Measurements from ENCODE around the gene SMCO2. TPM values are rescaled to one million over a fixed set of nuclear protein-coding genes. Genes with fewer than 3 reads are reported as not detected.

SMCO2 gene
- total and polyA plus RNA-seq, 2 of the 13 experiments (the other 11 are each of a cell fraction or from before 2014, with no cell fraction given) = 0.15 TPM; not detected in 1

GRCh38 chr12:27550653-27550975, 104.1 kb downstream of the SMCO2 start:
- intact Hi-C loops (cut with micrococcal nuclease; ENCODE audit: unreplicated experiment) (loop anchor here (10.0 kb wide), 1 partner anchor 154 kb away; no protein-coding TSS in a partner anchor), in situ Hi-C loops (cut with HindIII; ENCODE audit: extremely low pct_ligation_motif_present, low pct_unique_long_range_greater_than_20kb) (no loop called here)
- ATAC-seq = no peak
- peak; percentile 4 for FAIRE-seq
- Histone ChIP-seq H3K36me3 (replicated peaks in 1 of 2; ENCODE audit: control insufficient read depth in 1 of 2, insufficient read depth in 2 of 2, low read length in 2 of 2) (no peaks in the 10 kb centered on the region), H3K4me1 (ENCODE audit: insufficient read depth, low read length) (peaks cover 82% of the 10 kb centered on the region), H3K27ac (ENCODE audit: extremely low read length, insufficient read depth, low read length) (peak overlapping the region; percentile 86), H4K20me1 (ENCODE audit: insufficient read depth, low read length) (no peaks in the 10 kb centered on the region), H3K4me3 (replicated peaks in 1 of 3; ENCODE audit: insufficient read depth in 1 of 3, low read depth in 2 of 3, low read length in 3 of 3) (peak overlapping the region in 2 of 3 experiments; percentile 54 to 57; a peak in 2 of 6 replicates), H3K4me2 (ENCODE audit: low read depth, low read length) (peak overlapping the region; percentile 69), H3K79me2 (ENCODE audit: insufficient read depth, low read length) (peaks cover 31% of the 10 kb centered on the region), H2AFZ (ENCODE audit: low read length) (no peak overlapping the region), H3K9me3 (ENCODE audit: low read length) (no peaks in the 10 kb centered on the region), H3K9ac (ENCODE audit: insufficient read depth, low read depth, low read length) (peak overlapping the region; percentile 56; the same call in 1 of the 2 replicates), H3K27me3 (ENCODE audit: control insufficient read depth in 1 of 2, insufficient read depth in 2 of 2, low read length in 2 of 2) (no peaks in the 10 kb centered on the region)
- TF ChIP-seq DPF2 (CRISPR knock-in tag; IDR thresholded peaks at IDR 0.05; ENCODE audit: borderline replicate concordance, low read depth) = no peak
- POLR2A ChIA-PET = interaction anchor here (1.4 to 5.1 kb wide), 2 partner anchors 24 to 27 kb away, joined by 5 to 65 read pairs; partner anchors contain the start of gene PPFIBP1
- CTCF ChIA-PET (ENCODE audit: low intra/inter-chr PET ratio, low total read pairs) = no interaction called here
- DNase-seq (ENCODE audit: low spot score) = no peak
- WGBS (ENCODE audit: low lambda C conversion rate) = 59% methylated on average over 4 of the region's 4 CpGs
- BruUV-seq (replicated peaks) = no TSS peak

GRCh38 chr12:27551172-27551840, 104.8 kb downstream of the SMCO2 start:
- peaks cover 33% of the 10 kb centered on the region for H3K79me2 ChIP-seq (ENCODE audit: insufficient read depth, low read length)

More at GRCh38 chr12:27551172-27551840, 104.8 kb downstream of the SMCO2 start:
- in situ Hi-C loops (cut with HindIII; ENCODE audit: extremely low pct_ligation_motif_present, low pct_unique_long_range_greater_than_20kb) (no loop called here), intact Hi-C loops (cut with micrococcal nuclease; ENCODE audit: unreplicated experiment) (loop anchor here (10.0 kb wide), 1 partner anchor 153 kb away; no protein-coding TSS in a partner anchor)
- ATAC-seq (no peak), FAIRE-seq (no peak), DNase-seq (ENCODE audit: low spot score) (no peak)
- H3K4me1 ChIP-seq (ENCODE audit: insufficient read depth, low read length) = peaks cover 75% of the 10 kb centered on the region
- H3K27me3 ChIP-seq (ENCODE audit: control insufficient read depth in 1 of 2, insufficient read depth in 2 of 2, low read length in 2 of 2) = no peaks in the 10 kb centered on the region
- H3K9me3 ChIP-seq (ENCODE audit: low read length) = no peaks in the 10 kb centered on the region
- H2AFZ ChIP-seq (ENCODE audit: low read length) = no peak overlapping the region
- TF ChIP-seq GMEB1 (CRISPR knock-in tag; IDR thresholded peaks at IDR 0.05; ENCODE audit: borderline replicate concordance) = no peak
- peak; percentile 58; the same call in 1 of the 2 replicates for TF ChIP-seq ZNF263 (CRISPR knock-in tag; IDR thresholded peaks at IDR 0.05)
- ChIA-PET CTCF (ENCODE audit: low intra/inter-chr PET ratio, low total read pairs) (no interaction called here), POLR2A (interaction anchor here (1.4 to 5.1 kb wide), 2 partner anchors 24 to 27 kb away, joined by 5 to 65 read pairs; partner anchors contain the start of gene PPFIBP1)
- no peaks in the 10 kb centered on the region for H3K36me3 ChIP-seq (replicated peaks in 1 of 2; ENCODE audit: control insufficient read depth in 1 of 2, insufficient read depth in 2 of 2, low read length in 2 of 2)
- no peaks in the 10 kb centered on the region for H4K20me1 ChIP-seq (ENCODE audit: insufficient read depth, low read length)
- no peak overlapping the region for H3K4me3 ChIP-seq (replicated peaks in 1 of 3; ENCODE audit: insufficient read depth in 1 of 3, low read depth in 2 of 3, low read length in 3 of 3)
- no TSS peak for BruUV-seq (replicated peaks)
- H3K4me2 ChIP-seq (ENCODE audit: low read depth, low read length) = no peak overlapping the region
- H3K27ac ChIP-seq (ENCODE audit: extremely low read length, insufficient read depth, low read length) = peak overlapping the region; percentile 86
- WGBS (ENCODE audit: low lambda C conversion rate) = 85% methylated on average over 9 of the region's 9 CpGs
- no peak overlapping the region for H3K9ac ChIP-seq (ENCODE audit: insufficient read depth, low read depth, low read length)

Other genes starting within 250 kb of the SMCO2 start
- gene STK38L, start 202.4 kb upstream of the SMCO2 start, total RNA-seq (2016; rRNA removed; fragmentation: Illumina TruSeq; extraction: Trizol) = 26.4 and 50.0 TPM in 2 replicates
- 5.6 and 6.1 TPM in 2 replicates for gene STK38L, start 202.4 kb upstream of the SMCO2 start, polyA plus RNA-seq (2011; rRNA removed)
- 27.4 and 37.1 TPM in 2 replicates for gene BMAL2, start 113.9 kb upstream of the SMCO2 start, total RNA-seq (2016; rRNA removed; fragmentation: Illumina TruSeq; extraction: Trizol)
- gene BMAL2, start 113.9 kb upstream of the SMCO2 start, polyA plus RNA-seq (2011; rRNA removed) = 3.7 and 4.8 TPM in 2 replicates
- gene PPFIBP1, start 77.5 kb downstream of the SMCO2 start, total RNA-seq (2016; rRNA removed; fragmentation: Illumina TruSeq; extraction: Trizol) = 21.8 and 32.0 TPM in 2 replicates
- 16.2 and 19.6 TPM in 2 replicates for gene PPFIBP1, start 77.5 kb downstream of the SMCO2 start, polyA plus RNA-seq (2011; rRNA removed)
- 0.64 and 1.0 TPM in 2 replicates for gene REP15, start 249.7 kb downstream of the SMCO2 start, total RNA-seq (2016; rRNA removed; fragmentation: Illumina TruSeq; extraction: Trizol)
- gene REP15, start 249.7 kb downstream of the SMCO2 start, polyA plus RNA-seq (2011; rRNA removed) = 0.12 and 0.14 TPM in 2 replicates

Measured in HepG2 (cell line).